Fibroblast of skin of left biceps (primary cell): ENCODE measurements around the gene RACGAP1.
A peak's percentile ranks its signal among the peaks of the same experiment; 100 is the strongest.
"Not testable (repeated sequence)": the region's sequence is repeated elsewhere in the genome, so short reads cannot be mapped to it uniquely, and the experiment has no call there.

Experiments used
- DNase-seq, 2 experiments: peaks; one replicate each; pipeline ENCODE4 v3.0.0-alpha.2; 2013; ENCODE audit warnings: low read depth in 2 of 2

RACGAP1 gene

DNA sequence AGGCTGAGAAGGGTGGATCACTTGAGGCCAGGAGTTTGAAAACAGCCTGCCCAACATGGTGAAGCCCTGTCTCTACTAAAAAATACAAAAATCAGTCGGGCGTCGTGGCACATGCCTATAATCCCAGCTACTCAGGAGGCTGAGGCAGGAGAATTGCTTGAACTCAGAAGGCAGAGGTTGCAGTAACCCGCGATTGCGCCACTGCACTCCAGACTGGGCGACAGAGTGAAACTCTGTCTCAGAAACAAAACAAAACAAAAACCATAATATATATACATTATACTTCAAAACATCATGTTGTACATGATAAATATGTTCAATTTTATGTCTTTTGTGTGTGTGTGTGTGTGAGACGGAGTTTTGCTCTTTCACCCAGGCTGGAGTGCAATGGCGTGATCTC lies 5.2 kb upstream of the RACGAP1 start:
- DNase-seq, result not testable (repeated sequence)

DNA sequence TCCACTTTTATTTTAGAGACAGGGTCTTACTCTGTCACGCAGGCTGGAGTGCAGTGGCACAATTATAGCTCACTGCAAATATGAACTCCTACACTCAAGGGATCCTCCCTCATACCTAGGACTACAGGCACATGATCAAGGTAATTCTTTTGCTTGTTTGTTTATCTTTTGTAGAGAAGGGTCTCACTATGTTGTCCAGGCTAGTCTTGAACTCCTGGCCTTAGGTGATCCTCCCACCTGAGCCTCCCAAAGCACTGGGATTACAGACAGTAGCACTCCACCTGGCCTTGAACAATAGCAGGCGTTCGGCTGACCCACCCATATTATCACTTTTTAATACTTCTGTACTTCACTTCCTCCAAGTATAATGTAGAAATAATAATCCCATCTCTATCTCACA lies 1.4 kb upstream of the RACGAP1 start:
- DNase-seq, result no peak

GRCh38 chr12:50024805-50025186 lies 498 bp downstream of the RACGAP1 start:
- no peak for DNase-seq

DNA sequence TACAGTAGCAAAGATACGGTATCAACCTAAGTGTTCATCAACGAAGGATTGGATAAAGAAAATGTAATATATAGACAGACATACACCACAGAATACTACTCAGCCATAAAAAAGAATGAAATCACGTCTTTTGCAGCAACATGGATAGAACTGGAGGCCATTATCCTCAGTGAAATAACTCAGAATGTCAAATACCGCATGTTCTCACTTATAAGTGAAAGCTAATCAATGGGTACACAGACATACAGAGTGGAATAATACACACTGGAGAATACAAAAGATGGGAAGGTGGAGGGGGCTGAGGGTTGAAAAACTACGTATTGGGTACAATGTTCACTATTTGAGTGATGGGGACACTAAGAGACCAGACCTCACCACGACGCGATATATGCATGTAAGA lies 1.1 kb downstream of the RACGAP1 start:
- DNase-seq, result no peak

DNA sequence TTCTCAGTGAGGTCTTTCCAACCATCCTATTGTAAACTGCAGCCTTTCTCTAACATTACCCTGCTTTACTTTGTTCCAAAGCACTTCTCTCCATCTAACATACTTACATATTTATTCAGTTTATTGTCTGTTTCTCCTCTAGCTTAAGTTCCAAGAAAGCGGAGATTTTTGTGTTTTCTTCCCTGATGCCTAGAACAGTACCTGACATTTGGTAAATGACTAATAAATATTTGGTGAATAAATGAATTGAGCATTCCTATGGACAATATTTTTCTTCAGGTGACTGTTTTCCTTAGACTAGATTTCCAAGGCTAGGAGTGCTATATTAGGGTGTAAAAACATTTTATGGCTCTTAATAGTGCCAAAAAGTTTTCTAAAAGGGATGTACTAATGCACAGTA lies 2.4 kb downstream of the RACGAP1 start:
- no peak for DNase-seq

GRCh38 chr12:50021031-50021430 lies 4.3 kb downstream of the RACGAP1 start:
- no peak for DNase-seq

DNA sequence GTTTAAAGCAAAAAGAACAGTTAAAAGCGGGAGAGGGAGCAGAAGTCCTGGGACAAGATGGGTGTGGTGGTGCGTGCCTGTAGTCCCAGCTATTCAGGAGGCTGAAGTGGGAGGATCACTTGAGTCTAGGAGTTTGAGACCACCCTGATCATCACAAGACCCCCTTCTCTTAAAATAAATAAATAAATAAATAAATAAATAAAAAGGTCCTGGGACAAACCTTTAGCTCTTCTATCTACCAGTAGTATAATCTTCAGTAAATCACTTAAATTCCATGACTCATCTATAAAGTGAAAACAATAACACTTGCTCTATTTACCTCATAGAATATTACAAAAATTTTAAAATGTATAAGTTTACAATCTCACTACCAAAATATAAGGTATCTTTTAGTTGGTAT lies 5.8 kb downstream of the RACGAP1 start:
- no peak for DNase-seq

DNA sequence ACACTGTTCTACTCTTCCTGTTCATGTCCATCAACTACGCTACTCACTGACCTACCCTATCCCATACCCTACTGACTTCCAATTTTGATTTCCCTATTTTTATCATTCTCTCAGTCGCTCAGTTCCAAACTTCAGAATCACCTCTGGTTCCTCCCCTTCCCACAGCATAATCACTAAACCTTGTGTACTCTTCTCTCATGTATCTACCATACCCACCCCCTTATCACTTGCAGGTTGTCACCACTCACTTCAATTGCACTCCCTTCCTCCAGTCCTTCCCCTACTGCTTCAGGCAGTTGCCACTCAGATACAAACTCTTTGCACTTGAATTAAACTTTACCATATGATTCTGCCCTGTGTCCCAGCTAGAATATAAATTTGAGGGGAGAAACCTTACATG lies 6.3 kb downstream of the RACGAP1 start:
- DNase-seq, result no peak

DNA sequence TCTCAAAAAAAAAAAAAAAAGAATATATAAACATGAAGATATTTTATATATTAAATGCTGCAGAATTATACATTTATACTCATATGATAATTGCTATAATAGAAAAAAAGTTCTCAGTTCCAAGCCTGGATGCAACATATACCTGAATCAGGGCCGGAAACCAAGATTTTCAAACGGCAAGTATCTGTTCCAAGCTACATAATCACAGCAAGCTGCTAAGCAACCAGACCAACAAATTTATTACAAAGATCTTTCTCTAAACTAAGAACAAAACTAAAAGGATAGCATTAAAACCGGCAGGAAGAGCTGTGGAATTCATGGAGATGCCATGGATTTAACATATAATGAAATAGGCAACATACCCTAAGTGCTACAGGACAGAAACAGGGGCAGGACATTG lies 7.1 kb downstream of the RACGAP1 start:
- no peak for DNase-seq

GRCh38 chr12:50017641-50018040 lies 7.7 kb downstream of the RACGAP1 start:
- DNase-seq, result no peak

DNA sequence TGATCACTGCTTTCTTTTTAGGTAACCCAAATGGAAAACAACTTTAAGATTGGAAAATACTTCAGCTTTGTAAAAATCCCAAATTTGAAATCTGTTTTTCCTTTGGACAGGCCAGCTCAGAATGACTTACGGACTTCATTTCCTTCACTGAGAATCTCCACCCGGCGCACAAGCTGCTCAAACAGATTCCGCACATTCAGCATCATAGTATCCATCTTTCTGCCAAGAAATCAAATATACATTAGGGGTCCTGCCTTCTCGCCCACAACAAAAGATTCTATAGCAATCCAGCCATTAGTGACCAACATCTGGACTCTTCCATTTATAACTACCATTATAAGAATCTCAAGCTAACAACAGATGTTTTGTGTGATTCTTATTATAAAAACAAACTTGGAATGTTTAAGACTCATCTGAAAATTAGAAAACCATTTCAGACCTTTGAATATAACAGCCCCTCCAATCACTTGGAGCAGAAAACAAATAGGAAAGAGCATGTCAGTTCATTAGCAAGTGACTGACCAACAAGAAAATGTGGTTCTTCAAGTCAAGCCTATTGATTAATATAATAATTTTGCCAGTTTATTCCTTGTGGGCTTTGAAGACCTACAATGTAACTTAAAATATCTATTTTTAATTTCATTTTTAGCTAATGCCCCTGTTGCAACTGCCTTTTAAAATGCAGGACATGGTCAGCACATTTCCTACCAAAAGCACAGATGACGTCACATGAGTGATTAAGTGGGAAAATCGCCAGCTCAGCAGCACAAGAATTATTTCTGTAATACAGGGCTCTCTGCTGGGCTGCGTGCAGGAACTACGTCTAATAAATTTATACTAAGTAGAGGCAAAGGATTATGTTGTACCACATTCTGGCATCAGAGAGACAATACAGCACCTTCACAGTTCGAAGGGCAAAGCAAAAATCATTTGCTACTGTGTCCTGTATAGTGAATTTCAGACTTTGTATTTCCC lies 8.5 kb downstream of the RACGAP1 start:
- DNase-seq, result peak; percentile 58 to 64

- DNase-seq, result no peak
These were observed 11.0 kb downstream of the RACGAP1 start for GRCh38 chr12:50014342-50014741.

- DNase-seq, result no peak
These were observed 11.7 kb downstream of the RACGAP1 start for GRCh38 chr12:50013361-50014147.

DNA sequence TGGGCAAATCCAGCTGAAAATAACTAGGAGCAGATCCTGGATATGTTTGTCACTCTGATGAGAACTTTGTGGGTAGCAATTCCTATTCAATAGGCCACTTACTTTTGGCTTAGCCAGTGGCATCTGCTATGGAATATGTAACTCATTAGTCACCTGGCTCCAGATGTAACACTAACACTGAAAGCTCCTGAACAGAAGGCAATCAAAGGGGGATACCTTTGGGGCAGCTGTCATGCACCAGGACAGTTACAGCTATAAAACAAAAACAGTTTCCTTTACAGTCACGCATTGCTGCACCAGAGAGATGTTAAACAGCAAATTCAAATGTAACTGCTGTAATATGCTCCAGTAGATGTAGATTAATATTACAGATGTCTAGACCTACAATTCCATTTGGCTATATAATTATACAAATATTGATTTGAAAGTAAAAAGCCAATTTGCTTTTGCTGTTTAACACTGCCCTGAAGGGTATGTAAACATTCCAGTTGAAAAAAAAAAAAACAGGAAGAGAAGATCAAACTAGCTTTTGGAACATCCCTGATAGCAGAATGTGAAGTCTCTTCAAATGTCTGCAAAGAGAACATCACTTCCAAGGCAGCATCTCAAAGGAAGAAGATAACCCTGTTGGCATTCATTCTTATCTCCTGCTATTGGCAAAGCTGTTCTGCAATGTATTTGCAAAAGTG lies 18.4 kb downstream of the RACGAP1 start:
- DNase-seq, result no peak

GRCh38 chr12:50006280-50006679 lies 19.0 kb downstream of the RACGAP1 start:
- DNase-seq, result no peak

GRCh38 chr12:50005175-50005574 lies 20.1 kb downstream of the RACGAP1 start:
- DNase-seq, result no peak

DNA sequence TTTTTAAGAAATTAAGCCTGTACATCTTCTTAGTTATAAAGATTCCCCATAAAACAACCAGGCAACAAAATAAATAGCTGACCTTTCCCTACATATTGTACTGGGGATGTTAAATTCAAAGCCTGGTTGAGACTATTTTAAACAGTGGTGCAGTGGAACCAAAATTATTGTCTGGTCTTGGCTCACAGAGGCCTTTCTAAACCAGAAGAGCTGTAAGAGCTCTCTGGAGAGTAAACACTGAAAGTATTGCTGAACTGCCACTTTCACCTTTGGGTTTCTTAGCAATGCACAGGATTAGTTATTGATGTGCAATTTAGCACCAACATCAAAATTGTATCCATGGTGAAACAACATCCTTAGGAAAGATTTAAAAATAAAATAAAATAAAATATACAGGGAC lies 20.6 kb downstream of the RACGAP1 start:
- no peak for DNase-seq

GRCh38 chr12:50003595-50003994 lies 21.7 kb downstream of the RACGAP1 start:
- DNase-seq, result no peak

DNA sequence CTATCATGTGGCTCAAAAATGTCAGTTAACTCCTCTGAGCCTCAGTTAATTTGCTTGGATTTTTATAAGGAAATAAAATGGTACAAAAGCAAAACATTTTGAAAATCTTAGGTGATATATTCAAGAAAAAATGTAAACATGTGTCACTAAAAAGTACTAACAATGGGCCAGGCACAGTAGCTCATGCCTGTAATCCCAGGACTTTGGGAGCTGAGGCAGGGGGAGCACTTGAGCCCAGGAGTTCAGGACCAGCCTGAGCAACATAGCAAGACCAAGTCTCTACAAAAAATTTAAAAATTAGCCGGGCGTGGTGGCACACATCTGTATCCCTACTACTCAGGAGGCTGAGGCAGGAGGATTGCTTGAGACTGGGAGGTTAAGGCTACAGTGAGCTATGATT lies 26.8 kb downstream of the RACGAP1 start:
- DNase-seq, result no peak

GRCh38 chr12:49990273-49990672 lies 35.0 kb downstream of the RACGAP1 start:
- no peak for DNase-seq

DNA sequence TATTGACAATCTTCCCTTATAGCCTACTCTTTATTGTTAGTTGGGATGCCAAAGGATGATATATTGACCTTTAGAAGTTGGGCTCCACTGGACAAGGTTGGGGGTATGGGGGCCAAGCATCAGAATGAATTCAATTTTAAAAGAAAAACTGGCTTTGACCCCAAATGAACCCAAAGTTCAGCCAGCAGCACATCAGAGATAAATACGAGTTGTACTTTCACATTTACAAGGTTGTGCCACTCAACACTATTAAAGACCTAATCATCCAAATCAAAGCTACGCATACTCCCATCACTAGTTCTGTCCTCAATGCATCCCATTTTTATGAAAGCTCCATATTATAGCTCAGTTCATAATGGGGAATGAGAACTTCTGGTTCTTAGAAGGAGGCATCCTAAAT lies 35.9 kb downstream of the RACGAP1 start:
- DNase-seq, result not testable (repeated sequence)

GRCh38 chr12:49987625-49988303 lies 37.5 kb downstream of the RACGAP1 start:
- no peak for DNase-seq
